Limb (tissue), 2 donors: ENCODE measurements around the gene NOS1AP.

Source experiments
- DNase-seq, 2 donors: peaks; one replicate each; pipeline ENCODE4 v3.0.0-alpha.2; 2016; ENCODE audit errors: extremely low spot score in 2 of 2

Gene NOS1AP

DNA sequence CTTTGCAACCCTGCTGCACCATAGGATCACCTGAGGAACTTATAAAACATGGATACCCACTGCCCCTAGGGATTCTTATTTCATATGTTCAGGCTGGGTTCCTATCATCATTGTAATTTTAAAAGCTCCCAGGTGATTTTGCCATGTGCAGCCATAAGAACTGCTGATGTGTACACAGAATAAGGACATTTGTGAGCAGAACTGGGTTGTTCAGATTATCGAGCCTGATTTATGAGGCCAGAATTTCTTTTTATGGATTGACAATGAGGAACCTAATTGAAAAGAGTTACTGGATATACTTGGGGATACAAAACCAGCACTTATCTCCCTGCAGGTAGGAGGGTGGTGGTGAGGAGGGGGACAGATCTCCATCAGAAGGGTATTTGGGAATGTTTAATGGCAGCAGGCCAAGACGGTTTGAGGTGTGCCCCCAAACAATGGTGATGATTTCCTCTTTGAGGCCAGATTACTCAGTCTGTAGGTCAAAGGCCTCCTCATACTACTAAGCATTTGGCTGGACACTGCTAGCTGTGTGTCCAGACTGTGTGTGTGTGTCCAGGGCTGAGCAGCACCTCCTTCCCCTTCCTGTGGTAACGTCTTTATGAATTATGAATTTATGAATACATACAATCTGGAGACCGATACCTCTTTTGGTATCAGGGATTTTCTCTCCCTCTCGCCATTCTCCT is 18.9 kb downstream of the NOS1AP start:
- DNase-seq: no peak

DNA sequence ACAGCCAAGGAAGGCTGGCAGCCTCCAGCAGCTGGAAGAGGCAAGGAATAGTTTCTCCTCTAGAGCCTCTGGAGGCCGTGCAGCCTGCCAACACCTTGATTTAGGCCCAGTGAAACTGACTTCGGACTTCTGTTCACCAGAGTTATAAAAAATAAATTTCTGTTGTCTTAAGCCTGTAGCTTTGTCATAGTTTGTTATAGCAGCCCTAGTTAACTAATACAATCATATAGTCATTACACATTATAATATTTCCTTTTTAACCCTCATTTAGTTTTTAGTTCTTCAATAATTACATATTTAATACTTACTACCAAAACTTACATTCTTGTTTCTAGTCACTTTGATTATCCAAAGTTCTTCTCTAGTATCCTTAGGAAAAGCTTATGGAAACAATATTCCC is 20.3 kb downstream of the NOS1AP start:
- no peak for DNase-seq

DNA sequence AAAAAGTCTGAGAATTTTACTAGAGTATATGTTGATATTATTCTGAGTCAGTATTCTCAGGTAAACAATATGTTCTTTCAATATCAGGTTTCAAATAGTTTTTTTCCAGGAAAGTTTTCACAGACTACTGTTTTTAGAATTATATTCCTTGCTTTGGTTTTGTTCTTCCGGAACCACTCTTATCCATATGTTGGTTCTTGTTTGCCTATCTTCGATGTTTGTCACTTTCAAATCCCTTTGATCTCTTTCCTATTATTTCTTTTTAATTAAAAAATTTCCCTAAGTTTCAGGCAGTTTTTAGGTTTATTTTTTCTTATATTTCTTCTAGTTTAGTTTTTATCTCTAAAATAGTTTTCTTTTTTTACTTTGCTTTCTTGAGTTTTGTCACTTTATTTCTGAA is 20.9 kb downstream of the NOS1AP start:
- DNase-seq: no peak

DNA sequence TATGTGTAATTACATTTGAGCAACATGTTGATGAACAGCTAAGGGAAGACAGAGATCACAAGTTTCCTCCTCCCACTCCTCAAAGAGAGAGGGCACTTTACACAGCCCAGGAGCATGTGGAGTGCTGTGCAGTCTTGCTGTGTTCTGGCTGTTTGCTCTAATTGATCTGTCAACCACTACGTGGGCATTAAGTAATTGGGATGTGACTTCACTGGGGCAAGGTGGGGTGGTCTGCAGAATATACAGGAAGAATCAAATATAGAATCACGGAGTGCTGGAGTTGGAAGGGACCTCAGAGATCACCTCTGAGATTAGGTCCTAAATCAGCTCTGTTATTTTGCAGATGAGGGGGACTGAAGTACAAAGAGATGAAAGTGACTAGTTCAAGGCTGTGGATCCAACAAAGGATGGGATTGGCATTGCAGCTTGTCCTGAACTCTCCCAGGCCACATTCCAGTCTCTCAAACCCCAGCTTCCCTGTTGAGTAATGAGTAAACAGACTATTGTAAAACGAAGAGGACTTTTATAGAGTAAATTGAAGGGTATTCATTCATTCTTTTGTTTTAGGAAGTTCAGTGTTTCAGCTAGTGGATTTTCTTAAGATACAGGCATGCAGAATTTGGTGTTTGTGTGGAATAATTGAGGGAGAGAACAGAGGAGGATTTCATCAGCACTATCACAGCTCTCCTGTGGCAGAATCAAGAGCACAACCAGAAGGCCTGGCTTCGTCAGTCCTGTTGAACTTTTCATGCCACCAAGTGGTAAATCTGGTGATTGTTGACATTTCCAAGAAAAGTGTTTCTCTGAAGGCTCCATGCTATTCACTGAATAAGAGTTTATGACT is 22.4 kb downstream of the NOS1AP start:
- DNase-seq: no peak

DNA sequence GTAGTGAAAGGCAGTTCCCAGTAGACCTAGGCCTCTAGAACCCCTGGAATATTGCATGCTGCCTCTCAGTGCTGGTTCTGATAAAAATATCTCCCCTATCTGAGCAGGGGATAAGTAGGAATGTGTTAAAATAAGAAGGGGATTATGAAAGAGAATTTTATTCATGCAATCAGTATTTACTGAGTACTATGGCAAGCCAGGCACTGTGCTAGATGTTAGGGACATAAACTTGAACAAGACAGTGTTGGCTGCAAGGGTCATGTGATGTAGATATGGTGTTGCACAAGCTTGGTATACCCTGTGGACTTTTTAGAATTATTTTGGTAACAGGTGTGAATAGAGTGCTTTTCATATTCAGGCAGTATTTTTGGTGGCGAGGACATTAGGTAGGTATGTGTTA is 23.6 kb downstream of the NOS1AP start:
- no peak for DNase-seq

DNA sequence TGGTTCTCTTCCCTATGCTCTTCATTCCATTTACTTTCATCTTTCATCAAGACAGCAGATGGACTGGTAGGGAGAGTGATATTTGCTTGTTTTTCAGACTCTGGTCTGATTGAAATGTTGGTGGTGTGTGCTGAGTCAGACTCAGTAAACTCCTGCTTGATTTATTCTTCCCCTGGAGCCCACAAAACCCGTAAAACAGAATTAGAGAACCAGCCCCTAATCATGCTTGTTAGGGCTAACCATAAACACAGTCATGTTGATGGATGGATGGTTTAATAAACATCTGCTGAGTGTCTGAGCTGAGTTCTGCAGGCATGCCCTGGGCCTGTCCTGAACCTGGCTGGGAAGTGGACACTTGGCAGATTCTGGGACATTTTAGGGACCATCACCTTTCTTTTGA is 24.8 kb downstream of the NOS1AP start:
- no peak for DNase-seq

DNA sequence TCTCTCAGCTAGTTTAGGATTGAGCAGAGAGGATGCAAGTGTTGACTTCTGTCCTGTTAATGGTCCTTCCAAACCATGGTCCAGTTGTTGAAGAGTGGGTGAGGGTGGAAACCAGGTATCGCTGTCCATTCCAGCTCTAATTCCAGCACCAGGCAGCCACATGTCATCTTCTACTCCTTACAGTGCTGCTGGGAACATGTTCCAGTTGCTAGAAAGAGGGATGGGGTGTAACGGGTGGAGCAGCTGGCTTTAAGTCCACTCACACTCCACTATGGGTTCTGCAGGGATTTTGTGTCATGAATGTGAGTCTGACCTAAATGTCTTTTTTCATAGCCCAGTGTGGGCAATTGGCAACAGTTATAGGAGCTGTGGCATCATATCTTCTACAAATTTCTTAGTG is 25.2 kb downstream of the NOS1AP start:
- DNase-seq: no peak

DNA sequence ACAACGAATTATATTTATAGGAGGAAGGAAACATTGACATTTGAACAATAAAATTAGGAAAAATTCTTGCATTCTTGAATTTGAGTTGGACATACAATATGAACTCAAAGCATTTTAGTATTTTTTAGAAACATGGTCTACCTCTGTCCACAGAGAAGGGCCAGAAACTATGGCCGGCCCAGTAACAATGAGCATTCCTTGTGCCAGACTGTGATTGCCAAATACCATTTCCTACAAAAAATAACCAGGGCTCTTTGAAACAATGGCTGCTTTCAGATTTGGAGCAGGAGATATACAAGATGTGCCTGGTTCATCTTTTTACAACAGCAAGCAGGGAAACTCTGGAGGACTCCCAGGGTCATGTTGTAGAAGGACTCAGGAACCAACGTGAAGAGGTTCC is 38.4 kb downstream of the NOS1AP start:
- DNase-seq: no peak

DNA sequence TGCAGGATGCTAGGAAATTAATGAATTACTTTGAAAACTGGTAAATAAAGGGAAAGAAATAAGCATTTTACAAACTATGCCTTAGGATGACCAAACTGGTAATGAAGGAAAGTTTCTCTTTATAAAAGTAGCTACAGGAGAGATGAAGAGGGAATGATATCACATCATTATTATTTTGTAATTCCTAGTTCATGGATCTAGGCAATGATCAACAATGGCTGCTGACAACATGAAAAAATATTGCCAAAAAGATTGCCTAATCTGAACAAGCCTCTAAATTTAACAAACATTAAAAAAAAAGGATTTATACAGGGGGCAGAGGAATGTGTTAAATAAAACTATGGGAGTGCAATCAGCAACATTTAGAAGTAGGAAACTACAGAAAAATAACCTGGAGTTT is 38.9 kb downstream of the NOS1AP start:
- DNase-seq: no peak

DNA sequence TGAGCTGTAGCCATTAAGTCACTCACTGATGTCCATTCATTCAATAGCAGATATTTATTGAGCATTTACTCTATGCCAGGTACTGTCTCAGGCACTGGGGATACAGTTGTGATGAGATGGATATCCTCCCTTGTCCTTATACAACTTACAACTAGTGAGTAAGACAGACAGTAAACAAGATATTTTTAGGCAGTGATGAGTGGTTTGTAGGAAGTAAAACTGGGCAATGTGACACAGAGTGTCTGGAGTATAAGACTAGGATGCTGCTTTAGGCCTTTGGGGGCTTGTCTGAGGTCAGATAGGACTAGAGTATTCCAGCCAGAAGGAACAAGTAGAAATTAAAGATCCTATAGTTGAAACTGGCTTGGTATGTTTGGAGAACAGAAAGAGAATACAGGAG is 41.4 kb downstream of the NOS1AP start:
- no peak for DNase-seq

DNA sequence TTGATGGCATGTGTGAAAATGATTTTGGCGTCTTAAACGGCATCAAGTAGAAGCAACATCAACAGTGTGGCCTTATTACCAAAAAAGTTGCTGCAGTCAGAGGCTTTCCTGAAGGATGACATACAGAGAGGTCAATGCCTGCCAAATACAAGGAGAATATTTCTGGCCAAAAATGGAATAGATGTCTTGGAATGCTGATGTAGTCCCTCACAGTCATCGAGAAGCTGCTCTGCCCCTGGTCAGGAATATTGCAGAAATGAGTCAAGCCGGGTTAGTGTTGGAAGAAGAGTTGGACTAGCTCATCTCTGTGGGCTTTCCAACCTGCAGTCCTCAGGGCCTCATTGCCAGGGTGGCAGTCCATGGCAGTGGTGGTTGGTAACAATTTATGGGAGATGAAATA is 42.1 kb downstream of the NOS1AP start:
- DNase-seq: no peak

DNA sequence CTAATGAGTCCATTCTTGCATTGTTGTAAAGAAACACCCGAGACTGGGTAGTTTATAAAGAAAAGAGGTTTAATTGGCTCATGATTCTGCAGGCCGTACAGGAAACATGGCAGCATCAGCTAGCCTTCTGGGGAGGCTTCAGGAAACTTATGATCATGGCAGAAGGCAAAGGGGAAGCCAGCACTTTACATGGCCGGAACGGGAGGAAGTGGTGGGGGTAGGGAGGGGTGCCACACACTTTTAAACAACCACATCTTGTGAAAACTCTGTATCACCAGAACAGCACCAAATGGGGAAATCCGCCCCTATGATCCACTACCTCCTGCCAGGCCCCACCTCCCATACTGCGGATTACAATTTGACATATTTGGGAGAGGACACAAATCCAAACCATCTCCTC is 43.9 kb downstream of the NOS1AP start:
- no peak for DNase-seq

DNA sequence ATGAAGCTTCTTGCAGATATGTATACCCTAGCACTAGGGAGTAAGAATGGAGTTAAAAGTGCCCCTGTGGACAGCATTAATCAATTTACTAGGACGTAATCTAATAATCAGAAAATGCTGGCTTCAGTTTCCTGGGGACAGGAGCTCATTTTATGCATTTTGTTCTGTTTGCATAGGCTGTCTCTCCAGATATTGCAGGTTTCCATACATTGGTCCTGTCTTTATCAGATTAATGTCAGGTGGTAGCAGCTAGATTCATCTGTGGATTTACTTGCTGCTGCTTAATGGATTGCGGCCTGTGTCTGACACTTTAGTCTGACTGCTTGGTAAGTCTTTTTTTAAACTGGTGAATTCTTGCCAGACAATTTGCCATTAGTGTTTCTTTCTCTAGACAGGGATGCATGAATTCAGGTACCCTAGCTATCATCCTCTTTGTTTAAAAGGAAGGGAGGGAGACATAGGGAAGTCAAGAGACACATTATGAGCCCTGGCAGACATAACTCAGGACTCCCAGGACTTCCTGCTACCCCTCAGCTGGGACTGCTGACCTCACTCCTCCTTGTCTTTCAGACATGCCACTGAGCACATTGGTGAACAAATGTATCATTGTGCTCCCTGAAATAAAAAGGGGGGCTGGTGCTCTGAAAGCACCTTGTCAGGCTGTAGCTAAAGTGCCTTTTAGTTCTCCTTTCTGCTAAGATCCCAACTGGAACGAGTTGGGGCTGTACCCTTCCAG is 47.7 kb downstream of the NOS1AP start:
- DNase-seq: no peak

DNA sequence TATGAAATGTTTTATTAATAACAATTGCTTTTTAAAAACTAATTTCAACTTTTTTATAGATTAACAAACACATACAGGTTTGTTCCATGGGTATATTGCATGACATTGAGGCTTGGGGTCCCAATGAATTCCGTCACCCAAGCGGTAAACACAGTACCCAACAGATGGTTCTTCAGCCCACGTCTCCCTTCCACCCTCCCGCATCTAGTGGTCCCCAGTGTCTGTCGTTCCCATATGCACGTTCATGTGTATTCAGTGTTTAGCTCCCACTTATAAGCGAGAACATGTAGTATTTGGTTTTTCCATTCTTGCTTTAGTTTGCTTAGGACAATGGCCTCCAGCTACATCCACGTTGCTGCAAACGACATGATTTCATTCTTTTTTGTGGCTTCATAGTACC is 48.6 kb downstream of the NOS1AP start:
- no peak for DNase-seq

DNA sequence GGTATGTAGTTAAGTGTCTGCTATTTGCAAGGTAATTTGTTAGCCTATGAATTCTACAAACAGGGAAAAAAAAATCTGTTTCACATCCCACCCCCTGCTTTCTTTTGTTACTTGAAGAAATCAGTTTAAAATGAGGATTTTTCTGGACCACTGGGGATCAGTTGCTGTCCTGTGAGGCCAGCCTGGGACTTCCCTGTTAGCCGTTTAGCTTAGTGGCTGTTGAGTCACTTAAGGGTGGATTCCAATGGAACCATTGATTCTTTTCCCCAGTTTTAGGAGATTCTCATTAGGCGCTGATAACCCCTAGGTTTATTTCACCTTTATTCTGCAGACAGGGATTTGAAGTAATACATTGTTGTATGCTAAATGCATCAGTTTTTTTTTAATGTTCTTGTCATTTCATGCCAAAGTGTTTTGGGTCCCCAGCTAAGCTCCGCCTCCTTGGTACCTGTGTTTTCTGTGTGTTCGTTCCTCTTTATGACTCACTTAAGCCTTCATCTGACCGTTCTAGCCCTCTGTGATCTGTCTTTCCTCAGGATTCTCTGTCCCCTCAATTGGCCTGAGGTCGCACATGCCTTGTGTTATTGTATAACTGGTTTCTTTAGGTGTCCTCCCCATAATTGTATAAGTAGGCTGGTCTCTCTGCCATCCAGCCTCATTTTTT is 59.3 kb downstream of the NOS1AP start:
- no peak for DNase-seq

DNA sequence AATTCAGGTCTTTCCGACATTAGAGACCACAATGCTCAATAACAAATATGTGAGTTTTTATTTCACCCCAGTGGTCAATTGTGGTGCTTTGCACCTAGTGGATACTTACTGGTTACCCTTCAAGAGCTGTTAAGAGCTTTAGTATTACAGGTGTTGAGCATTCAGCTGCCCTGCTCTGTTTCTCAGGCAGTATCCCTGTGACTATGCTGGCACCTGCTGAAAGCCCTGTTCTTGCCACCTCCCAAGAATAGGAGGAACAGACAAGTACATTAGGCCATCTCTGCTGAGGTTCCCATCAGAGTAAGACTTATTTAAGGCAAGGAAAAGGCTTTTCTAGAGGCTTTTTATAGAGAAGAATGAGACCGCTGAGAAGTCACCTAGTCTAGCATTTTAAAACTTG is 60.8 kb downstream of the NOS1AP start:
- no peak for DNase-seq

DNA sequence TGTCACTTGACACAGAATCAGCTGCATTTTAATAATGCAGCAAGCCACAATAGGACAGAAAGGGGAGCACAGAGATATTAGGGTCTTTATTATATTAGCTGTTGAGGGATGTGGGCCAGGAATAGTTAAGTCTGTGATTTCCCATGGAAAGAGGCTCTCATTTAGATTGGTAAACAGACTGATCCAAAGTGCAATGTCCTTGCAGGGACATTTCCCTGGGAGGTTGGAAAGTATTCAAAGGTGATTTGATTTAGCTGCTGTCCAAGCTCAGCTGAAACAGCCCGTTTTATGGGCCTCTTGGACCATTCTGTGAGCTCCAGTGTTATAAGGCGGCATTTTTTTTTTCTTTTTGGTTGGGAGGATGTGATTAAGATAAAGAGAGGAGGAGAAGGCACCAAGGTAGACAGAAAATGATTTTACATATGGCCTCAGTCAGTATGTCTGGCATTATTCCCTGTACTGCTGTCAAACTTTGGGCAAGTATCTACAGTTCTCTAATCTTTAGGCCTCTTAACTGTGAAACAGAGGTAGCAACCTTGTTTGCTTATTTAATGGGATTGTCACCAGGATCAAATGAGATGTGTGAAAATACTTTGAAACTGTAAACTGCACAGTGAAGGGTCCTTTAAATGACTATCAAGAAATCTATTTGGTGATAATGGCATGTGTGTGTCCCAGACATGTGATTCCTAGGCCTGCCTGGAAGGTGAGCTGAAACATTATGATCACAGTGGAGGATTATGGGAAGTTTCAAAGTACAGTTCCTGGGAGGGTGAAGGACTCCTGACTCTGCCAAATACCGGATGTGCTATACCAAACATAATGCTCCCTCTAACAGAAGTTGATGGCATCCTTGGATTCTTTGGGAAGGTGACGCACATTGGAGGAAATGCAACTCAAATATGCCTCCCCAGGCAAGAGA is 62.2 kb downstream of the NOS1AP start:
- no peak for DNase-seq

DNA sequence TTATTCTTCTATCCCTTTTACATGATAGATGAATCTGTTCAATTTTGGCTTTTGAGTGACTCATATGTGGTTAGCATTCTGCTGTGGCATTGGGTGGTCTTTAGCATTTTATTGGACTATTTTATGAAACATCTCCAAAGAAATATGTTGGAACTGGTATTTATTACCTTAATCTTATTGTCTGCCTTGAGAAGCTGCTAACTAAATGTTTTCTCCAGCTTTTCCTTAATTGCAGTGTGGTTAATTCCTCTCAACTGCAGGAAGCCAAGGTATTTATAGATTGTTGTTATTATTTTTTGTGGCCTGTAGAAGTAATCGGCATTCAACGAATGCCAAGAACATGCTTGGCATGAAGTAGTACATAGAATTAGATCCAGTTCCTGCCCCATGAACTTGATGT is 64.1 kb downstream of the NOS1AP start:
- DNase-seq: no peak

DNA sequence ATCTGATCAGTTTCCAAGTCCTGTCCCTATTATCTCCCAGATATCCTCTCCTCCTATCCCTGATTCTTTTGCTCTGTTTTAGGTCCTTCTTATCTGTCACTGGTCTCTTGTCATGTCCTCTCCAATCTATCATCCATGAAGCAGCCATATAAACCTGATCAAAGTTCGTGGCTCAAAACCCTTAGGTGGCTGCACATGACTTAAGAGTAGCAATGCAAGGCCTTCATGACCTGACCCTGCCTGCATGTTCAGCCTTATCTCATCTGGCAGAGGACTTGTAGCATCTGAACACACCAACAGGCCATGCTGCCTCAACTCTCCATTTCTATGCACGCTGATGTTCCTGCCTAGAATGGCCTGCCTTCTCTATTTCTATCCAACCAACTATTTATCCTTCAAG is 65.2 kb downstream of the NOS1AP start:
- DNase-seq: no peak

DNA sequence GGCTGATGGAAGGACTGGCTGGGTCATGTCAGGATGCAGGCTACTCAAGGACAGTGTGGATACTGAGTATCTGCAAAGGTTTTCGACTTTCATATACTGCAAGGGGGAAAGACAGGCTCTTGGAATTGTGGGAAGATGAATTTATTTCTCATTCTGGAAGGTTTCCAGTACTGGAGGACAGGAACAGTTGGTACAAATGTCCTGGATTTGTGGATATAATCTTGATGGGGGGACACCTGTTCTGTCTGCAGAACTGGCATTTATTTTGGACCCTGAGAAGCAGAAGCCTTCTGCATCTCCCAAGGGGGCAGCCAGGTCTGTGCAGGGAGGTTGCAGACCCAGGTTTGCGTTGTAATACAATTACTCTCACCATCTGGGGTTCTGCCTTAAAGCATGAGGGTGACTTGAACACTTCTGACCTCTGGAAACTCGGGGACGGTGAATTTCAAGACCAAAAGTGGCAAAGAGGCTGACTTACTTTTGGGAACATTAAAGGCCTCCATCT is 65.8 kb downstream of the NOS1AP start:
- DNase-seq: no peak

DNA sequence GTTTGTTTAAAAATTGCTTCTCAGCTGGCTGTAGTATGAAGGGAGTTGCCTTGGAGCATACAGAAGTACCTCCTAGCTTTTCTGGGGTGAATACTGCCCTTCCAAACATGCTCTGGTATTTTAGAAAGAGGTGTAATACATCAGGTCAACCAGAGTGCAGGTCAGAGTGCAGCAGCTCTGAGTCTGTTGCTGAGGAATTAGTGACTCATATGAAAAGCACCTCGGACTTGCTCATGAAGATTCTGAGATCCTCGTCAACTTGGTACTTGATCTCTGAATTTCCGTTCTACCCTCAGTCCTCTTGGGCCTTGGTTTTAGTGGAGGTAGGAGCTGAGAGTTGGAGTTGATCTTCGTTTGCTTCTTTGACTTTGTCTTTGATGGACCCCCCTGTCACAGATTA is 67.3 kb downstream of the NOS1AP start:
- DNase-seq: no peak
